ENCODE data around the gene TCP11L2. TPM values are rescaled to one million over a fixed set of nuclear protein-coding genes. Genes with fewer than 3 reads are reported as not detected.
A peak's percentile ranks its signal among the peaks of the same experiment; 100 is the strongest.

The TCP11L2 gene
- total RNA-seq, 1 experiment from 2014 or later = 12.1 TPM

DNA sequence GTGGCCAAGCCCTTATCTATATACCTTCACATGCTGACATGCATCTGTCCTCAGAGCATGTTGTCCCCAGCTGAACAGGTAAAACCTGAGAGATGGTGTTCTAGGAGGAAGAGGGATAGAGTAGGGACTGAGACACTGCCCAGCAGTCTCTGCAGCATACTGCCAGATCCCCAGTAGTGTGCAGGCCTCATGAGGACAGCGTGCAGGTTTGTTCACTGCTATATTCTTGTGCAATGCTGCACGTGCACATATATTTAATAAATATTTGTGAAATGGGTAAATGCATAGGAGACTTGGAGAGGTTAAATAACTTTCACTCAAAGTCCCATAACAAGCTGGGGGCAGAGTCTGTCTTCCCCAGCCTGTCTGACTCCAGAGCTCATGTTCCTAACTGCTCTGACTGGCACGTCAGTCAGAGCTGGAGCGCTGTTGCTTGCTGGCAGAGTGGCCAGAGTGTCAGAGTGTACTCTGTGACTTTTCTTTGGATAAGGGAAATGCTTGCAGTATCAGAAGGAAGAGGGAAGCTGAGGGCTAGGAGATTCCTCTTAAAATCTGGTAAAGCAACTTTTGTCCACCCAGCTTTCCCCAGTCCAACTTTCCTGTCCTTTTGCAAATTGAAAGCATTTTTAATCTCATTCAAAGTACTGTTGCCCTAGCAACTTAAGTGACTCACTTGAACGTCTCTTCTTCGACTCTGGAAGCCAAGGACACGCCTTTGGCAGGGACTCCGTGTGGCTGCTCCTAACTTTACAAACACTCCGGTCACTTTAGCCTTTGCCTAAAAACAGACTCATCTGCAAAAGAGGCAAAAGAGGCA is 40.1 kb downstream of the TCP11L2 start:
- Histone ChIP-seq H3K9me2 (replicated peaks; ENCODE audit: low read length) (no peaks in the 10 kb centered on the region), H3K4me2 (ENCODE audit: low read length) (peak overlapping the region; percentile 75), H3K9me3 (ENCODE audit: low read length) (no peaks in the 10 kb centered on the region), H3K4me1 (ENCODE audit: insufficient read depth, low read length) (peaks cover 15% of the 10 kb centered on the region), H2AFZ (ENCODE audit: low read length) (peak overlapping the region; percentile 73), H4K20me1 (ENCODE audit: low read length) (no peaks in the 10 kb centered on the region), H3K79me2 (ENCODE audit: low read length) (no peaks in the 10 kb centered on the region), H3K27ac (ENCODE audit: low read length) (peak overlapping the region; percentile 54), H3K36me3 (ENCODE audit: low read depth, low read length) (no peaks in the 10 kb centered on the region), H3K4me3 (ENCODE audit: low read length) (peak overlapping the region; percentile 56), H3K9ac (ENCODE audit: low read length) (peak overlapping the region; percentile 4; the same call in 1 of the 2 replicates), H3K27me3 (ENCODE audit: low read length) (no peaks in the 10 kb centered on the region), H3F3A (ENCODE audit: low read length, unreplicated experiment) (no peaks in the 10 kb centered on the region)
- intact Hi-C loops (cut with micrococcal nuclease) = loop anchor here (1.0 to 5.0 kb wide), 3 partner anchors 41 to 95 kb away; partner anchors contain the start of gene CKAP4
- BruUV-seq (replicated peaks) = no TSS peak
- TF ChIP-seq EZH2 (IDR thresholded peaks at IDR 0.05; ENCODE audit: low read length, unreplicated experiment) (no peak), EZH2phosphoT487 (IDR thresholded peaks at IDR 0.05; ENCODE audit: borderline replicate concordance, low read length) (no peak)
- TF ChIP-seq, protein P1, sequence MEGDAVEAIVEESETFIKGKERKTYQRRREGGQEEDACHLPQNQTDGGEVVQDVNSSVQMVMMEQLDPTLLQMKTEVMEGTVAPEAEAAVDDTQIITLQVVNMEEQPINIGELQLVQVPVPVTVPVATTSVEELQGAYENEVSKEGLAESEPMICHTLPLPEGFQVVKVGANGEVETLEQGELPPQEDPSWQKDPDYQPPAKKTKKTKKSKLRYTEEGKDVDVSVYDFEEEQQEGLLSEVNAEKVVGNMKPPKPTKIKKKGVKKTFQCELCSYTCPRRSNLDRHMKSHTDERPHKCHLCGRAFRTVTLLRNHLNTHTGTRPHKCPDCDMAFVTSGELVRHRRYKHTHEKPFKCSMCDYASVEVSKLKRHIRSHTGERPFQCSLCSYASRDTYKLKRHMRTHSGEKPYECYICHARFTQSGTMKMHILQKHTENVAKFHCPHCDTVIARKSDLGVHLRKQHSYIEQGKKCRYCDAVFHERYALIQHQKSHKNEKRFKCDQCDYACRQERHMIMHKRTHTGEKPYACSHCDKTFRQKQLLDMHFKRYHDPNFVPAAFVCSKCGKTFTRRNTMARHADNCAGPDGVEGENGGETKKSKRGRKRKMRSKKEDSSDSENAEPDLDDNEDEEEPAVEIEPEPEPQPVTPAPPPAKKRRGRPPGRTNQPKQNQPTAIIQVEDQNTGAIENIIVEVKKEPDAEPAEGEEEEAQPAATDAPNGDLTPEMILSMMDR (conservative IDR thresholded peaks at IDR 0.05; ENCODE audit: low read depth, low read length) = no peak
- ChIA-PET CTCF (interaction anchor here (1.1 to 1.3 kb wide), 2 partner anchors 15 to 116 kb away, joined by 4 to 6 read pairs; partner anchors contain the start of gene POLR3B), POLR2A (ENCODE audit: unreplicated experiment) (interaction anchor here (0.7 to 1.0 kb wide), 3 partner anchors 14 to 561 kb away, joined by 3 to 6 read pairs (median 5); partner anchors contain the start of gene POLR3B)
- ATAC-seq (peak; percentile 91), DNase-seq (peak; percentile 85)

DNA sequence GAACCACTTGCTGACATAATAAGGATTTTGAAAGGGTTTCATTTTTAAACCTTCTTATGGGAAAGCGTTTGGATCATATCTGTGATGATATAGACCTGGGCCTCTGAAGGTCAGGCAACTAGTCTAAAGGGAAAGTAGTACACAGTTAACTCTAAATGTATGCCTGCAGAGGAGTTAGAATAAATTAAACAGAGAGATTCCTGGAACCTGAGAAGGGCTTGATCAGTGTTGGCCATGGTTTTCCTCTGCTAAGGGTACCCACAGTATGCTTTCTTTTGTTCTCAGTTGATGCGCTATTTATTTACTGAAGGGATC is 40.6 kb downstream of the TCP11L2 start:
- Histone ChIP-seq H3K9me2 (replicated peaks; ENCODE audit: low read length) (no peaks in the 10 kb centered on the region), H2AFZ (ENCODE audit: low read length) (peak overlapping the region; percentile 73), H3K4me2 (ENCODE audit: low read length) (peak overlapping the region; percentile 75), H3K9me3 (ENCODE audit: low read length) (no peaks in the 10 kb centered on the region), H3K36me3 (ENCODE audit: low read depth, low read length) (no peaks in the 10 kb centered on the region), H3K4me1 (ENCODE audit: insufficient read depth, low read length) (peaks cover 15% of the 10 kb centered on the region), H3K27me3 (ENCODE audit: low read length) (no peaks in the 10 kb centered on the region), H4K20me1 (ENCODE audit: low read length) (no peaks in the 10 kb centered on the region), H3F3A (ENCODE audit: low read length, unreplicated experiment) (no peaks in the 10 kb centered on the region), H3K79me2 (ENCODE audit: low read length) (no peaks in the 10 kb centered on the region), H3K9ac (ENCODE audit: low read length) (peak overlapping the region; percentile 4; the same call in 1 of the 2 replicates), H3K27ac (ENCODE audit: low read length) (peak overlapping the region; percentile 54), H3K4me3 (ENCODE audit: low read length) (peak overlapping the region; percentile 56)
- no peak for DNase-seq
- ATAC-seq = no peak; the same call in 1 of the 2 replicates
- intact Hi-C loops (cut with micrococcal nuclease) = loop anchor here (5.0 kb wide), 2 partner anchors 56 to 96 kb away; partner anchors contain the start of gene CKAP4
- no TSS peak for BruUV-seq (replicated peaks)
- ChIA-PET POLR2A (ENCODE audit: unreplicated experiment) (interaction anchor here (1.0 kb wide), 1 partner anchor 14 kb away, joined by 5 read pairs; the partner anchor contains the start of gene POLR3B), CTCF (interaction anchor here (1.1 kb wide), 1 partner anchor 116 kb away, joined by 6 read pairs; no protein-coding TSS in a partner anchor)
- TF ChIP-seq, protein P1 (conservative IDR thresholded peaks at IDR 0.05; ENCODE audit: low read depth, low read length) = no peak
- TF ChIP-seq EZH2phosphoT487 (IDR thresholded peaks at IDR 0.05; ENCODE audit: borderline replicate concordance, low read length) = no peak
- TF ChIP-seq EZH2 (IDR thresholded peaks at IDR 0.05; ENCODE audit: low read length, unreplicated experiment) = no peak

Data from PC-3 (cell line).